Parathyroid adenoma (tissue), 2 donors: ENCODE data around the gene KDM4B.
A peak's percentile ranks its signal among the peaks of the same experiment; 100 is the strongest.
"Not testable (repeated sequence)": the region's sequence is repeated elsewhere in the genome, so short reads cannot be mapped to it uniquely, and the experiment has no call there.

Source experiments
- H2AFZ ChIP-seq: fragments of 300-600 bp; sonication (generic); one replicate; pipeline ENCODE4 v1.7.0; 2017; ENCODE audit warnings: antibody characterized with exemption, mild to moderate bottlenecking
- H3K27ac ChIP-seq: fragments of 300-600 bp; sonication (generic); one replicate; pipeline ENCODE4 v1.7.0; 2017
- H3K27me3 ChIP-seq: fragments of 300-600 bp; sonication (generic); one replicate; pipeline ENCODE4 v1.7.0; 2017; ENCODE audit warnings: low read length; ENCODE audit not compliant: control insufficient read depth, insufficient read depth
- H3K36me3 ChIP-seq: fragments of 300-600 bp; sonication (generic); one replicate; pipeline ENCODE4 v1.7.0; 2017; ENCODE audit warnings: low read length; ENCODE audit not compliant: control insufficient read depth, insufficient read depth
- H3K4me1 ChIP-seq: fragments of 300-600 bp; sonication (generic); one replicate; pipeline ENCODE4 v1.7.0; 2017; ENCODE audit warnings: control low read depth
- H3K4me2 ChIP-seq: fragments of 300-600 bp; sonication (generic); one replicate; pipeline ENCODE4 v1.7.0; 2017; ENCODE audit warnings: low read length
- H3K4me3 ChIP-seq: fragments of 300-600 bp; sonication (generic); one replicate; pipeline ENCODE4 v1.7.0; 2017; ENCODE audit warnings: low read depth, low read length
- H3K79me2 ChIP-seq: fragments of 300-600 bp; sonication (generic); one replicate; pipeline ENCODE4 v1.7.0; 2017; ENCODE audit warnings: control low read depth
- H3K9ac ChIP-seq: fragments of 300-600 bp; sonication (generic); one replicate; pipeline ENCODE4 v1.7.0; 2017; ENCODE audit warnings: mild to moderate bottlenecking
- H3K9me3 ChIP-seq: fragments of 300-600 bp; sonication (generic); one replicate; pipeline ENCODE4 v1.7.0; 2017; ENCODE audit warnings: low read length; ENCODE audit not compliant: control insufficient read depth
- TF ChIP-seq, protein P1 (sequence below): fragments of 300-600 bp; sonication (generic); IDR thresholded peaks from one replicate; pipeline ENCODE4 v1.7.0; 2017; ENCODE audit warnings: antibody characterized with exemption, mild to moderate bottlenecking
- donor health status: primary hyperparathyroidism.

KDM4B gene

DNA sequence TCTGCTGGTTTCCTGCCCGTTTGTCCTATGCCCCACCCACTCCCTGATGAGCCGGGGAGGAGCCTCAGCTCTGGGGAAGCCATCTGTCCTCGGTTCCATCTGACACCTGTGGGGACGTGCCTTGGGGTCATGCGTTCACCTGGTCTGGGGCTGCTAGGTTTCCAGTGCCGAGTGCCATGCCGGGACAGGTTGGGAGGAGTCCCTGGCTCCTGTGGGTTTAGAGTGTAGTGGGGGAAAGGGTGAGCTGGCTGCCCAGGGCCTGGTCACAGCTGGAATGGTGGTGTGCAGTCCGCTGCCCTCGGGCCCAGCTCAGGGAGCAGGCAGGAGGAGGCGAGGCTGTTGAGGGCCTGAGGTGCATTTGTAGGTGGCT, 2.5 kb downstream of the KDM4B start:
- Histone ChIP-seq H3K9me3 (no peaks in the 10 kb centered on the region), H3K4me3 (peak overlapping the region; percentile 45), H3K79me2 (peaks cover 40% of the 10 kb centered on the region), H3K27ac (peak overlapping the region; percentile 58), H2AFZ (no peak overlapping the region), H3K4me2 (peak overlapping the region; percentile 83), H3K4me1 (peaks cover 20% of the 10 kb centered on the region), H3K27me3 (no peaks in the 10 kb centered on the region), H3K36me3 (no peaks in the 10 kb centered on the region), H3K9ac (no peak overlapping the region)
- TF ChIP-seq, protein P1, sequence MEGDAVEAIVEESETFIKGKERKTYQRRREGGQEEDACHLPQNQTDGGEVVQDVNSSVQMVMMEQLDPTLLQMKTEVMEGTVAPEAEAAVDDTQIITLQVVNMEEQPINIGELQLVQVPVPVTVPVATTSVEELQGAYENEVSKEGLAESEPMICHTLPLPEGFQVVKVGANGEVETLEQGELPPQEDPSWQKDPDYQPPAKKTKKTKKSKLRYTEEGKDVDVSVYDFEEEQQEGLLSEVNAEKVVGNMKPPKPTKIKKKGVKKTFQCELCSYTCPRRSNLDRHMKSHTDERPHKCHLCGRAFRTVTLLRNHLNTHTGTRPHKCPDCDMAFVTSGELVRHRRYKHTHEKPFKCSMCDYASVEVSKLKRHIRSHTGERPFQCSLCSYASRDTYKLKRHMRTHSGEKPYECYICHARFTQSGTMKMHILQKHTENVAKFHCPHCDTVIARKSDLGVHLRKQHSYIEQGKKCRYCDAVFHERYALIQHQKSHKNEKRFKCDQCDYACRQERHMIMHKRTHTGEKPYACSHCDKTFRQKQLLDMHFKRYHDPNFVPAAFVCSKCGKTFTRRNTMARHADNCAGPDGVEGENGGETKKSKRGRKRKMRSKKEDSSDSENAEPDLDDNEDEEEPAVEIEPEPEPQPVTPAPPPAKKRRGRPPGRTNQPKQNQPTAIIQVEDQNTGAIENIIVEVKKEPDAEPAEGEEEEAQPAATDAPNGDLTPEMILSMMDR, result no peak

DNA sequence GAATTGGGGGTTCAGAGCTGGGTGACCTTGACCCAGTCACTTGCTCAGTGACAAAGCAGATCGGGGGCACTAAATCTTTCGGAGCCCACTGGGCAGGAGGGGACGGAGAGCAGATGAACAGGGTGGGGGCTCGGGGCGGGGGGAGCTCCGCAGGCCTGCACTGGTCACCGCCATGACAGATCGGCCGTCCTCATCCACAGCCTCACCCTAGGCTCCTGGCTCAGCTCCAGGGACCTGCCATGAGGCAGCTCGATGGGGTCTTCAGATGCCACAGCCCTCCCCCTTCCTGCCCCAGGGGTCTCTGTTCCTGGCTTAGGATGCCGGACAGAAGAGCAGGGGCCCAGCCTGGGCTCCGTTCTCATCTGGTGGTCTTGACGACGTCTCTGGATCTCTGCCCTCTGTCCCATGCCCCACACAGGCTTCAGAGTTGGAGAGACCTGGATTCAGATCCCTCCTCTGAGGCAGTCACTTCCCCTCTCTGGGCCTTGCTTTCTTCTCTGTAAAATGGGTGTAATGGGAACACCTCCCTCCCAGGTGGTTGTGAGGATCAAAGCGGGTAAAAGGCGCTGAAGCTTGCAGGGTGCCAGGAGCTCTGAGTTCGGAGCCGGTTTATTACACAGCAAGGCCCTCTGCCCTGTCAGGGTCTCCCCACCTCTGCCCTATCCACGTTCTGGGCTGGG, 3.0 kb downstream of the KDM4B start:
- H3K36me3 ChIP-seq, result no peaks in the 10 kb centered on the region
- H3K9ac ChIP-seq, result no peak overlapping the region
- TF ChIP-seq, protein P1, result no peak
- no peak overlapping the region for H3K27ac ChIP-seq
- H3K79me2 ChIP-seq, result peaks cover 40% of the 10 kb centered on the region
- H3K27me3 ChIP-seq, result no peaks in the 10 kb centered on the region
- H3K4me1 ChIP-seq, result peaks cover 25% of the 10 kb centered on the region
- no peaks in the 10 kb centered on the region for H3K9me3 ChIP-seq
- H3K4me2 ChIP-seq, result peak overlapping the region; percentile 83
- H3K4me3 ChIP-seq, result peak overlapping the region; percentile 45
- H2AFZ ChIP-seq, result no peak overlapping the region

DNA sequence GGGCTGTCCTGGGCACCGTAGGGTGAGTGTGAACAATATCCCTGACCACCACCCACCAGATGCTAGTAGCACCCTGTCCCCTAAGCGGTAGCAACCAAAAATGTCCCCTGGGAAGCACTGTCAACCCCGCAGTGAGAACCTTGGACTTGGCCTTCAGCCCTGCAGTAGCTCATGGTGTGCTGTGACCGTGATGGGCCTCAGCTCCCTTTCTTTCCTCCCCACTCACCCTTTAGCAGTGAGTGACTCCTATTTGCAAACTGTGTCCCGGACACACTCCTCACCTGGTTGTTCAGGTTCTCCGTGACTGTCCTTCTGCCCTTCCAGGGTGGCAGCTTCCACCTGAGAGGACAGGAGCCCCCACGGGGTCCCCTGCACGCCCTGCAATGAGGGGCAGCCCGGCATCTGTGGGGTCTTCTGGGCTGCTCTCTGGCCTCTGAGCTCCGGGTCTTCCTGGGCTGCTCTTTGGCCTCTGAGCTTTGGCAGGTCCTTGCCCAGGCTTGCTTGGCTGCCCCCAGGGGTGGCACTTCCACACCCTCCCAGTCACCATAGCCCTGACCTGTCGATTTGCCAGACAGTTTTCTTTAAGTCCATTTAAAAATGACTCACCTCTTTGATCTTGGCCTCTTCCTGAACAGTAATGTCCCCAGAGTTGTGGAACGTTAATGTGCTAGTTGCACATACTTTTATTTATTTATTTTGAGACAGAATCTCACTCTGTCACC, 3.8 kb downstream of the KDM4B start:
- Histone ChIP-seq H3K9ac (no peak overlapping the region), H3K4me1 (peaks cover 31% of the 10 kb centered on the region), H3K4me2 (no peak overlapping the region), H3K9me3 (no peaks in the 10 kb centered on the region), H3K27me3 (no peaks in the 10 kb centered on the region), H3K79me2 (peaks cover 45% of the 10 kb centered on the region), H3K27ac (no peak overlapping the region), H2AFZ (no peak overlapping the region), H3K4me3 (no peak overlapping the region), H3K36me3 (no peaks in the 10 kb centered on the region)
- TF ChIP-seq, protein P1, result no peak

DNA sequence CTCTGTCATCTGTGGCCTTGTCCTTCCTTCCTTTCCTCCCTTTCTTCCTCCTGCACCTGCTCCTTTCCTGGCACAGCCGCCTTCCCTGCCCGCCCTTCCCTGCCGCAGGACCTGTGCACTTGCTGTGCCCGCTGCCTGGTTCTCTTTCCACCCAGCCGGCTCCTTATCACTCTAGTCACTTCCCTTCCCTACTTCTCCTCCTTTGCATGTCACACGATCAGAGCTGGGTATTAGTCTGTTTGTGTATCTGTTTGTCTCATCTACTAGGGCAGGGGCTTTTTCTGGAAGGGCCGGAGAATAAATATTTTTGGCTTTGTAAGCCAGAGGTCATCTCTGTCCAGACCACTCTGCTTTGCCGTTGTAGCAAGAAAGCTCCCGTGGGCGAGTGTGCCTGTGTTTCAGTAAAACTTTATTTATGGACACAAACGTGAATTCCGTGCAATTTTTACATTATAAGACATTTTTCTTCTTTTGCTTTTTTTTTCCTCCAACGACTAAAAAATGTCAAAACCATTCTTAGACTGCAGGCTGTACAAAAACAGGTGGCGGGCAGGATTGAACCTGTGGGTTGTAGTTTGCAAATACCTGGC, 6.1 kb downstream of the KDM4B start:
- Histone ChIP-seq H3K9me3 (no peaks in the 10 kb centered on the region), H2AFZ (no peak overlapping the region), H3K4me1 (peaks cover 35% of the 10 kb centered on the region), H3K79me2 (peaks cover 58% of the 10 kb centered on the region), H3K36me3 (no peaks in the 10 kb centered on the region), H3K9ac (no peak overlapping the region), H3K27me3 (no peaks in the 10 kb centered on the region), H3K4me3 (no peak overlapping the region), H3K4me2 (no peak overlapping the region), H3K27ac (no peak overlapping the region)
- TF ChIP-seq, protein P1, result no peak

DNA sequence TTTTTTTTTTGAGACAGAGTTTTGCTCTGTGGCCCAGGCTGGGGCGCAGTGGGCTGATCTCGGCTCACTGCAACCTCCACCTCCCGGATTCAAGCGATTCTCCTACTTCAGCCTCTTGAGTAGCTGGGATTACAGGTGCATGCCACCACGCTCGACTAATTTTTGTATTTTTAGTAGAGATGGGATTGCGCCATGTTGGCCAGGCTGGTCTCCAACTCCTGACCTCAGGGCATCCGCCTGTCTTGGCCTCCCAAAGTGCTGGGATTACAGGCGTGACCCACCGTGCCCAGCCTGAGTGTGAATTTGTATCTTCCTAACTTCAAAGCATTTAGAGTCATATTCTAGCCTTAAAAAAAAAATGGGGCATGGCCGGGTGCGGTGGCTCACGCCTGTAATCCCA, 6.7 kb downstream of the KDM4B start:
- not testable (repeated sequence) for H3K9ac ChIP-seq, H3K4me3 ChIP-seq, H3K4me2 ChIP-seq, H3K27me3 ChIP-seq, H2AFZ ChIP-seq, H3K9me3 ChIP-seq, H3K36me3 ChIP-seq
- Histone ChIP-seq H3K27ac (peak overlapping the region; percentile 65), H3K4me1 (peaks cover 31% of the 10 kb centered on the region), H3K79me2 (peaks cover 57% of the 10 kb centered on the region)
